Activated CD4-positive, alpha-beta T cell treated with anti-CD3 and anti-CD28 coated beads for 36 hours (primary cell): ENCODE results near the gene MCM3. TPM values are rescaled to one million over a fixed set of nuclear protein-coding genes. Genes with fewer than 3 reads are reported as not detected.

Experiments used
- ATAC-seq: fragments of 200-7000 bp; cut with Tn5 transposase; one replicate; pipeline ENCODE4 v1.10.0; 2021; ENCODE audit warnings: mild to moderate bottlenecking, moderate library complexity
- CTCF ChIA-PET: fragments of 350-600 bp; sonication (Branson Sonifier 250); formaldehyde crosslinking; loops from one replicate; lab custom pipeline; 2021; ENCODE audit warnings: antibody characterized with exemption; lab: Charles Lee
- POLR2A ChIA-PET: fragments of 350-600 bp; sonication (Branson Sonifier 250); formaldehyde crosslinking; loops from one replicate; lab custom pipeline; 2021; ENCODE audit warnings: antibody characterized with exemption, inconsistent platforms; lab: Charles Lee
- DNase-seq: peaks from one replicate; pipeline ENCODE4 v3.0.0-alpha.2; 2020
- H3K27ac Mint-ChIP-seq: one replicate; pipeline ENCODE4 v1.8.0; 2021; ENCODE audit warnings: mixed read lengths
- H3K27me3 Mint-ChIP-seq: one replicate; pipeline ENCODE4 v1.8.0; 2021; ENCODE audit warnings: mixed read lengths
- H3K36me3 Mint-ChIP-seq: one replicate; pipeline ENCODE4 v1.8.0; 2021; ENCODE audit warnings: low read depth, mixed read lengths
- H3K4me1 Mint-ChIP-seq: one replicate; pipeline ENCODE4 v1.8.0; 2021; ENCODE audit warnings: mixed read lengths
- H3K4me3 Mint-ChIP-seq: one replicate; pipeline ENCODE4 v1.8.0; 2021; ENCODE audit warnings: mild to moderate bottlenecking, moderate library complexity, mixed read lengths
- H3K9me3 Mint-ChIP-seq: one replicate; pipeline ENCODE4 v1.8.0; 2021; ENCODE audit warnings: low read depth, mixed read lengths
- intact Hi-C, 2 experiments: fragments of 100-400 bp; cut with DNase I in 1 of 2; cut with micrococcal nuclease in 1 of 2; formaldehyde crosslinking; loops; one replicate each; pipeline versions ENCODE4 v1.14.2 to v1.15.1; 2022 to 2024; cut with DNase I, micrococcal nuclease
- total RNA-seq, 2 experiments: library from RNA; stranded (reverse); gene quantifications; one replicate each; pipeline ENCODE4 v1.2.3, GENCODE V29; 2021

Gene MCM3
- total RNA-seq, 2 experiments from 2014 or later: 276 to 279 TPM

DNA sequence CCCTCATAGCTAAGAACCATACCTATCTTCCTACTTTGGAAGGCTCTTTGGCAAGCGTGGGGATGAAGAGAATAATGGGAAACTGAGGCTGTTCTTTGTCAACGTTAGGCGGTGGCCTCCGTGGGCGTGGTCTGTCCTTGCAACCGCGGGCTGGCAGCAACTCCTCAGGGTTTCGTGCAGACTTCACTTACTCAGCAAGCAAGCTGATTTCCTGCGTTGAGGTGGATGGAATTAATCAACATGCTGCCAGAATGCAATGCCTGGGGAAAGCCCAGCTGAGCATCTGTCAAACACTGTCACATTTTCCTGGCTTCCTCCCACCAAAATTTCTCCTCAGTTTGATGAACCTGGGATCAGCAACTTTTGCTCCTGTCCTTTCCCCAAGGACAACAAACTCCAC is 31.0 kb downstream of the MCM3 start:
- Mint-ChIP-seq H3K4me1 (peaks cover 48% of the 10 kb centered on the region), H3K36me3 (no peaks in the 10 kb centered on the region), H3K27me3 (peaks cover 22% of the 10 kb centered on the region), H3K9me3 (no peaks in the 10 kb centered on the region), H3K4me3 (no peak overlapping the region), H3K27ac (peak overlapping the region; percentile 72)
- intact Hi-C loops: loop anchor here in 1 of 2 experiments (1.0 kb wide), 1 partner anchor 96 kb away; no protein-coding TSS in a partner anchor
- ChIA-PET POLR2A (interaction anchor here (0.6 kb wide), 3 partner anchors 16 to 27 kb away, joined by 3 to 8 read pairs (median 4); no protein-coding TSS in a partner anchor), CTCF (interaction anchor here (0.6 to 6.1 kb wide), 8 partner anchors 10 to 196 kb away, joined by 3 to 46 read pairs (median 5); no protein-coding TSS in a partner anchor)
- DNase-seq (peak; percentile 76), ATAC-seq (peak; percentile 53)

DNA sequence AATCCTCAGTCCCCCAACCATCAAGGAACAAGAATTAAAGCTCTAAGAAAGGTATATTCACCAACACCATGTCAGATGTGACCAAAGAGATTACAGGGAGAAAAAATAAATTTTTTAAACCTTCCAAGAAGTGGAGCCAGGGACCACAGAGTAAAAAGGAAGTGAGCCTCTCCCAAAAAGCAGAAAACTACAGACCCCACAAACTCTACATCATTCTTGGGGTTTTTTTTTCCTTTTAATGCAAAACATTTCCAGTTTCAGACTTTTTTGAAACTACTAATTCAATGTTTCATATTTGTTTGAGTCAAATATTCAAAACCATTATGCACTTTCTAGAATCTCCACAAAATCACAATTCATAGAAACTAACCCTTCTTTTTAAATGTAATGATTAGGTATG is 33.4 kb downstream of the MCM3 start:
- Mint-ChIP-seq H3K9me3 (no peaks in the 10 kb centered on the region), H3K27ac (peak overlapping the region; percentile 21), H3K4me1 (peaks cover 48% of the 10 kb centered on the region), H3K4me3 (no peak overlapping the region), H3K36me3 (no peaks in the 10 kb centered on the region), H3K27me3 (peaks cover 28% of the 10 kb centered on the region)
- intact Hi-C loops: loop anchor here in 1 of 2 experiments (1.0 kb wide), 1 partner anchor 24 kb away; no protein-coding TSS in a partner anchor
- POLR2A ChIA-PET: no interaction called here
- ATAC-seq: peak; percentile 21
- no peak for DNase-seq
- CTCF ChIA-PET: interaction anchor here (0.5 to 6.1 kb wide), 6 partner anchors 10 to 152 kb away, joined by 3 to 46 read pairs (median 4); no protein-coding TSS in a partner anchor

DNA sequence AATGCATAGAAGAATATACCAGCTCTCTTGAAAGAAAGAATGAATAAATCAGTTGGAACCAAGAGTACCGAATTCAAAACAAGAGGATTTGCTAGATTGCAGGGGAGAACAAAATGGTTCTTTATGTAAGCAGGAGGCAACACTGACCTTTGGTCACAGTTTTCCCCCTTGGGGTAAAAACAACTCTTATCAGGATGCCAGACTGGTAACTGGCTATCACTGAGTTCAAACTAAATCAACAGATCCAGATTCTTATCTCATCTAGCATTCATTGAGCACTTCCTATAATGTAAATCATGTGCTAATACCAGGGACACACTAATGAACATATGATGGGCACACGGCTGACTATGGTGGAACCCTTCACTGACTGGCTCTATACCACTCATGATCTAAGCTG is 35.5 kb downstream of the MCM3 start:
- H3K27me3 Mint-ChIP-seq: peaks cover 24% of the 10 kb centered on the region
- H3K27ac Mint-ChIP-seq: no peak overlapping the region
- peaks cover 32% of the 10 kb centered on the region for H3K4me1 Mint-ChIP-seq
- H3K36me3 Mint-ChIP-seq: no peaks in the 10 kb centered on the region
- ATAC-seq (no peak), DNase-seq (no peak)
- H3K9me3 Mint-ChIP-seq: no peaks in the 10 kb centered on the region
- POLR2A ChIA-PET: no interaction called here
- CTCF ChIA-PET: interaction anchor here (1.4 to 6.1 kb wide), 2 partner anchors 9 to 15 kb away, joined by 3 to 46 read pairs; no protein-coding TSS in a partner anchor
- intact Hi-C loops: no loop called here
- no peak overlapping the region for H3K4me3 Mint-ChIP-seq

DNA sequence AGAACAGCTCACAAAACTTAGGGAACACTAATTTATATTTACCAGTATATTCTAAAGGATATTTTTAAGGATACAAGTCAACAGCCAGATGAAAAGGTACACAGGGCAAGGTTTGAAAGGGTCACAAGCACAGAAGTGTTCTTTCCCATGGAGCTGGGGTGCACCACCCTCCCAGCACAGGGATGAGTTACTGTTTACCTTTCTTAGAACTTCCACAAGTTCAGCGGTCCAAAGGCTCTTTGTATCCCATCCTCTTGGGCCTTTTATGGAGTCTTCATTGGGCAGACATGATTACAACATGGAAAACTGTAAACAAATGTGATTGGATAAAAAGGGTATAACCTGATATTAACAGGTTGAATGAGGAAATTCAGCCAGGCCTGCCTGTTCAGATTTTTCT is 39.1 kb downstream of the MCM3 start:
- no peak overlapping the region for H3K27ac Mint-ChIP-seq
- no peaks in the 10 kb centered on the region for H3K36me3 Mint-ChIP-seq
- H3K4me1 Mint-ChIP-seq: peaks cover 4% of the 10 kb centered on the region
- no peaks in the 10 kb centered on the region for H3K9me3 Mint-ChIP-seq
- DNase-seq (no peak), ATAC-seq (no peak)
- ChIA-PET CTCF (interaction anchor here (0.6 to 1.5 kb wide), 4 partner anchors 13 to 350 kb away, joined by 3 read pairs; no protein-coding TSS in a partner anchor), POLR2A (no interaction called here)
- H3K27me3 Mint-ChIP-seq: peaks cover 14% of the 10 kb centered on the region
- no peak overlapping the region for H3K4me3 Mint-ChIP-seq
- intact Hi-C loops: no loop called here

DNA sequence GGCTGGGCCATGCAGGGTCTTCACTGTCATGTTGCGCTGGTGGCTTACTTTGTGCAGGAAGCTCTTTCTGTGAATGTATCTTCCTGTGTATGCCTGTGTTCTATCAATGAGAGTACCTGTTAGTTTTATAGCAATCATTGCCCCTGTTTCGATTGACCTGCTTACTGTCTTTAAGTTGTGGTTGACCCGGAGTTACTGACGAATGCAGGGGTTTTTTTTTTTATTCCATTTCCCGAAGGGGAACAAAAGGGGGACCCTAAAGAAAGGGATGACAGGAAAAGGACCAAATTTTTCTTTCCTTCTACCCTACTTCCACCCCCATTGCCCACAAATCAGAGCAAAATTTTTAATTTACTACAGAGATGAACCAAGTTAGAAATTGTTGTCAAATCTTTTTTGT is 40.1 kb downstream of the MCM3 start, which contains the start of gene IL17F:
TSS of gene IL17F (minus strand) at position 101 of the 400 bp plus-strand sequence. CDS start at position 30, 71 bp downstream.
- H3K9me3 Mint-ChIP-seq: no peaks in the 10 kb centered on the region
- no peaks in the 10 kb centered on the region for H3K4me1 Mint-ChIP-seq
- no peak within 1 kb of the TSS for H3K27ac Mint-ChIP-seq
- H3K27me3 Mint-ChIP-seq: peaks cover 14% of the 10 kb centered on the region
- H3K4me3 Mint-ChIP-seq: no peak within 1 kb of the TSS
- POLR2A ChIA-PET: no interaction called here
- ATAC-seq (no peak), DNase-seq (no peak)
- intact Hi-C loops: no loop called here
- CTCF ChIA-PET: interaction anchor here (0.7 to 1.2 kb wide), 2 partner anchors 14 to 375 kb away, joined by 3 read pairs; no protein-coding TSS in a partner anchor
- H3K36me3 Mint-ChIP-seq: no peaks in the 10 kb centered on the region

DNA sequence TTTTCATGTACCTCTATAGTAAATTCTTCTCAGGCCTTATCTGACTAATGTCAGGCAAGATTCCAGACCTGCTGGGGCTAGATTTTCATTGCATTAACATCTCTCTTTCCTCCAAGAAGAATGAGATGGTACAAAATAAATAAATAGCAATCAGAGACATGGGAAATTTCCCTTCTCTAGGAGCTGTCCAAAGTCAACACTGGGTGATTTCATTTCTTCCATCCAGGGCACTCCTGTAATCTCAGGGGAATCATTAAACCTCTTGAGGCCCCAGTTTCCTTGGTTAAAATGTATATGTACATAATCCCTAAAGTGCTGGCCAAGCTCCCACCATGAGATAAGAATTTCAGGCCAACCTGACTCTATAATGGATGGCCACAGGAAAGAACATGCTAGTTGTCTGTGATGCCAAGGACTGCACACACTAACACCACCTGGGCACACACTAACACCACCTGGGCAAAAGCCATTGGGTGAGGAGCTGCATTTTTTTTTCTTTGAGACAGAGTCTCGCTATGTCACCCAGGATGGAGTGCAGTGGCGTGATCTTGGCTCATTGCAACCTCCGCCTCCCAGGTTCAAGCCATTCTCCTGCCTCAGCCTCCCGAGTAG is 41.2 kb downstream of the MCM3 start:
- no peaks in the 10 kb centered on the region for H3K4me1 Mint-ChIP-seq
- intact Hi-C loops: no loop called here
- DNase-seq (no peak), ATAC-seq (no peak)
- no peak overlapping the region for H3K4me3 Mint-ChIP-seq
- H3K36me3 Mint-ChIP-seq: no peaks in the 10 kb centered on the region
- no peaks in the 10 kb centered on the region for H3K9me3 Mint-ChIP-seq
- H3K27ac Mint-ChIP-seq: no peak overlapping the region
- peaks cover 5% of the 10 kb centered on the region for H3K27me3 Mint-ChIP-seq
- CTCF ChIA-PET: interaction anchor here (1.2 to 2.1 kb wide), 2 partner anchors 9 to 81 kb away, joined by 4 to 8 read pairs; no protein-coding TSS in a partner anchor
- POLR2A ChIA-PET: no interaction called here

DNA sequence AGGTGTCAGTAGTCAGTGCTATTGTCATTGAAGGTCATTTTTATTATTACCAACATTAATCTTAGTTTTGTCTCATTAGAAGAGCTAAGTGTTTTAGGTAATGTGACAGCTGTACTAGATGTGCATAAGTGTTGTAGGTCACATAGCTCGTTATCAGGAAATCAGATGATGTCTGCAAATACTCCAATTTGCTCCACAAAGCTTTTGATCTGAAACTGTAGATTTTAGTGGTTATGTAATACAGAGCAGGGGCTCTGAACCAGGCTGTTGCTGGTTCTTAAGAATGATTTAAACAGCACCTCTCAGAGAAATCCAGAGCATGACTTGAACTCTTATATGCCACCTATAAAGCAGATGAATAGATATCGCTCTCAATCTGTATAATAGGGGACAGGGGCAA is 42.7 kb downstream of the MCM3 start:
- H3K27ac Mint-ChIP-seq: no peak overlapping the region
- no peaks in the 10 kb centered on the region for H3K36me3 Mint-ChIP-seq
- intact Hi-C loops: no loop called here
- H3K9me3 Mint-ChIP-seq: no peaks in the 10 kb centered on the region
- POLR2A ChIA-PET: no interaction called here
- DNase-seq: no peak
- no peak for ATAC-seq
- CTCF ChIA-PET: interaction anchor here (0.7 to 2.2 kb wide), 9 partner anchors 9 to 193 kb away, joined by 3 to 8 read pairs (median 4); no protein-coding TSS in a partner anchor
- no peak overlapping the region for H3K4me3 Mint-ChIP-seq
- H3K4me1 Mint-ChIP-seq: no peaks in the 10 kb centered on the region
- peaks cover 4% of the 10 kb centered on the region for H3K27me3 Mint-ChIP-seq

DNA sequence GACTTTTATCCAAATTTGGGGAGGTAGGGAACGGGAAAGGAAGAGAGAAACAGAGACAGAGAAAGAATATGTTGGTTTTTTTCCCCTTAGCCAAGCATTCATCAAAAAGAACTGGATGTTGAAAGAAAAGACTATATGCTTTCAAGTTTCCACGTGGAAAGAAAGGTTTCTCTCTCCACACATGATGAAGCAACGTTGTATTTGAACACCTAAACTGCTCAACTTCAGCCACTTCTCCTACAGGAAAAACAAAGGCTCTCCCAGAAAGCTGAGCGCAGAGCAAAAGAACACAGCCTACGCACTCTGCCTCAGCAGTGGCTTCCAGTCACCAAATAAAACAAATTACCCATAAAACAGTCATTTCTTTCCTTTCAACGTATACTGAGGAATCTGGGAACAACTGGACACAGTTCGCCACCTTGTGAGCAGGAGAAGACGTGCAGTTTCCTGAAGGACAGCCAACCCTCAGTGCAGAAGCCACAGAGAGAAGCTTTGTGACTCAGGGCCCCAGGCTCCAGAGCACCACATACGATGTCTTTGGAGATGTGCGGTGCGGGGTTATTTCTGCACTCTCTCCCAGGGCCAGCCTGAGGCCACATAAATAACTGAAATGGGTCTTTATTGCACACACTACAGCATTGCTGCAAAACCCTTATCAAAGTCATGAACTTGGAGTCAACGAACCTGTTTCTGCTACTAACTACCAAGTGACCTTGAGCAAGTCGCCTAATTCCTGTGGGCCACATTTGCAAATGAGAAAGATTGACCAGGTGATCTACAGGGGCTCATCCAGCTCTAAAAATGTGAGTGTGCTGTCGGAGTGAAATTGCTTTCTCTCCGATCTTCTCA is 50.3 kb downstream of the MCM3 start:
- Mint-ChIP-seq H3K4me3 (no peak overlapping the region), H3K9me3 (no peaks in the 10 kb centered on the region), H3K4me1 (peaks cover 21% of the 10 kb centered on the region), H3K27me3 (peaks cover 29% of the 10 kb centered on the region), H3K27ac (no peak overlapping the region), H3K36me3 (no peaks in the 10 kb centered on the region)
- DNase-seq (peak; percentile 74), ATAC-seq (peak; percentile 83)
- intact Hi-C loops: loop anchor here (1.0 kb wide), 2 partner anchors 71 to 135 kb away; no protein-coding TSS in a partner anchor
- POLR2A ChIA-PET: interaction anchor here (0.6 to 0.7 kb wide), 2 partner anchors 76 to 115 kb away, joined by 3 to 4 read pairs; no protein-coding TSS in a partner anchor
- CTCF ChIA-PET: interaction anchor here (0.6 to 3.8 kb wide), 18 partner anchors 9 to 183 kb away, joined by 3 to 33 read pairs (median 4); no protein-coding TSS in a partner anchor

DNA sequence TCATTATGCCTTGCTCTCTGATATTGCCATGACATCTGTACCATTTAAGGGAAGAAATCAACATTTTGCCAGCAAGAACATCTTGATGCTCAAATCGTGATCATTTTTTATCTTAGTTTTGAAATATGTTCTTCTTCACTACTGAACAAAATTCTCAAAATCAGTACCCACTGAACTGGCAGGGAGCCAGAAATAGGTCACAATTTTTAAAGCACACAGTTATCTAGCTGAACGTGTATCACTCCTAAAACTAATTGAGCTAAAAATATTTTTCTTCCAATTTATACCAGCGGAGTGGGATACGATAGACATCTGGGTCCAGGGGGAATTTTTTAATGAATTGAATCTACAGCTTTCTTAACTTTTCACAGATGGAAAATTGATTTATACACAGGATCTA is 51.5 kb downstream of the MCM3 start:
- intact Hi-C loops: no loop called here
- H3K36me3 Mint-ChIP-seq: no peaks in the 10 kb centered on the region
- no peak for ATAC-seq
- ChIA-PET CTCF (interaction anchor here (0.7 to 3.8 kb wide), 11 partner anchors 14 to 164 kb away, joined by 3 to 33 read pairs (median 5); no protein-coding TSS in a partner anchor), POLR2A (interaction anchor here (0.5 to 0.7 kb wide), 2 partner anchors 15 to 75 kb away, joined by 3 read pairs; no protein-coding TSS in a partner anchor)
- H3K9me3 Mint-ChIP-seq: no peaks in the 10 kb centered on the region
- H3K27ac Mint-ChIP-seq: no peak overlapping the region
- DNase-seq: no peak
- no peak overlapping the region for H3K4me3 Mint-ChIP-seq
- peaks cover 32% of the 10 kb centered on the region for H3K27me3 Mint-ChIP-seq
- H3K4me1 Mint-ChIP-seq: peaks cover 26% of the 10 kb centered on the region

DNA sequence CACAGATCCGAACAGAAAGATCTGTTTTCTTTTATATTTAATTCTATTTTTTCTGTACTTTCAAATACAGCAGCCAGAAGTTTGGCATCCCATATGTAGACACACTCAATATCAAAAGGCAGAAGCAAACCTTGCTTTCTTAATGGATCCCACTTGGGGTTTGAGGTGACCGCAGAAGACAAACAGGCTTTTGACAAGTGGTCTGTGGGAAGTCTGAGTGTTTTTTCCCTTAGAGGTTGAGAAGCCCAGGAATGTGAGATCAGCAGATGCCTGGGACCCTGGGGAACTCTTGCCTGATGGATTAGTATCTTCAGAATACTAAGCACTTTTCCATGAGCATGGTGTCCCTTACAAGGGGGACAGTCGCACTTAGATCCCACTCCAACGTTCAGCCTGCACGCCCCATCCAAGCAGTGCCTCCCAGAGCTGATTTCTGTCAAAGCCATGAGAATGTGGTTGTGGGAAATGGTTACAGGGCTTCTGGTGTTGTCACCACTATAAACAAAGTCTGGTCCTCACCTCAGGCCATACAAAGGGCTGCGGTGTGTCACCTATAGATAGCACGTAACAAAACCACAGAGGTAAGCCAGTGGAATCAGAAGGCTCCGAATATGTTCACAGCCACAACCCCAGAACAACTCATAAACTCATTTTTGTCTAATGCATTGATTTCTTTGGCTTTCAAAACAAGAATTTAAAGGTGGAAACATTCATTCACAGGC is 53.0 kb downstream of the MCM3 start:
- intact Hi-C loops: loop anchor here in 1 of 2 experiments (1.0 kb wide), 1 partner anchor 74 kb away; no protein-coding TSS in a partner anchor
- ATAC-seq (peak; percentile 37), DNase-seq (peak; percentile 70)
- H3K9me3 Mint-ChIP-seq: no peaks in the 10 kb centered on the region
- POLR2A ChIA-PET: no interaction called here
- no peak overlapping the region for H3K4me3 Mint-ChIP-seq
- CTCF ChIA-PET: interaction anchor here (0.8 to 3.8 kb wide), 10 partner anchors 10 to 164 kb away, joined by 3 to 33 read pairs (median 3); no protein-coding TSS in a partner anchor
- H3K27ac Mint-ChIP-seq: no peak overlapping the region
- peaks cover 39% of the 10 kb centered on the region for H3K4me1 Mint-ChIP-seq
- peaks cover 28% of the 10 kb centered on the region for H3K27me3 Mint-ChIP-seq
- no peaks in the 10 kb centered on the region for H3K36me3 Mint-ChIP-seq
